GM21717 (cell line): Measurements from ENCODE around the gene PNO1.
"Not testable (repeated sequence)": the region's sequence is repeated elsewhere in the genome, so short reads cannot be mapped to it uniquely, and the experiment has no call there.

ENCODE experiments used
- ATAC-seq: cut with Tn5 transposase; IDR thresholded peaks from one replicate; pipeline ENCODE4 v1.9.1; 2021; ENCODE audit warnings: mild to moderate bottlenecking, moderate library complexity; ENCODE audit not compliant: unreplicated experiment

Gene PNO1

DNA sequence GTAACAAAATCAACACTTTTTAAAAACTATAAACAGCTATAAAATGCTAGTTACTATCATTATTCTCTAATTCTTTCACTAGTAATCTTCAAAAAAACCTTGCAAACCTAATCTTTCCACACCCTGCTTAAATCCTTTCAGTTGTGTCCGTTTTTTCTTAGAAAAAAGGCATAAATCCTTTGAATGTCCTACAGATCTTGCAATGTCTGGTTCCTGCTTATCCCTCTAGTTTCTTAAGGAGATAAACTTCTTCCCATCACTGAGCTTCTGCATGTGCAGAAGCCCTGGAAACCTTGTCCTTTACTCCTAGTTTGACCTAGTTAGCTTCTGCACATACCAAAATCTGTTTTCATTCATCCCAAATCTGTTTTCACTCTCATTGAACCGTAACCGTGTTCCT is 1.3 kb upstream of the PNO1 start:
- ATAC-seq: no peak

DNA sequence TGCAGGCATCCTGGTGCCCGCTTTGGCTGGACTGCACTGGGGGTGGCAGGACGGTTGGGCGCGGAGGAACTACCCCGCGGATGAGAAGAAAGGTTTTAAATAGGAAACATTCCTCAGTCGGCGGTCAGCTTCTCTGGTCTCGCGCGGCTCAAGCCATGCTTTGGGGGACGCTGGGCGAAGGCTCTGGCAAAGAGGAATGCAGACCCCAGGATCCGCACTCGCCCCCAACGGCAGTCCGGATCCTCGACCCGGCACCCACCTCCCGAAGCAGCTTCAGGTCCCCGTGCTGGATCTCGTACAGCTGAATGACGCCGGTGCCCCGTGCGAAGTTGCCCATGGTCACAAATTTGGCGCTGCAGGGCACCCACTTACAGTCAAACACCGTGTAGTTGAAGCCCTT is 686 bp upstream of the PNO1 start:
- ATAC-seq: peak; percentile 29

DNA sequence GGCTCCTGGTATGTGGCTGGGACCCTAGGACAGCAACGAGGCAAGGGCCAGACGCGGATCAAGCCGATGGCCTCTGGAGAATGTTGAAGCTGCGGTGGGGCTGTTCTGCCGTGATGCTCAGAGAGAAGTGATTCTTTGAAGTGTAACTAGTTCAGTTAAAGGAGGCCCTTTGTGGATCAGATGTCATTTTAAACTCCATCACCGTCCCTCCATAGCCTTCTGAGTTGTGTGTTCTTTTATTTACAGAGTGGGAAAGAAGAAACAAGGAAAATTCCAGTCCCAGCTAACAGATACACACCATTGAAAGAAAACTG is 403 bp downstream of the PNO1 start:
- peak; percentile 8 for ATAC-seq

DNA sequence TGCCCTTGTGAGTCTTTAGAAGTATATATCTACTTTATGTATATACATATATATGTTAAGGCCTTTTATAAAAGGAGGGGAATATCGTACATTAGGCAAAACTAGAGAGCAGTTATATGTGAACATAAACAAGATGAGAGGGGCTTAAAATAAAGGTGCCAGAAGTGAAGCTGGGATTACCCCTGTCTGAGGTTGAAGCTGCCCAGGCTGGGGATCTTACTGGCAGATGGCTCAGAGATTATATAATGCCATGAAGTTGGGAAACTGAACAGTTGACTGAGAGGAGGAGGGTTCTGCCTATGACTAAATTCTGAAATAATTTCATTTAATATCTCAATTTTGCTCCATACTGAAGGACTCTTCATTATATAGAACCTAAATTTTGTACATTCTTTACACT is 6.0 kb downstream of the PNO1 start:
- ATAC-seq: no peak

- ATAC-seq: no peak
Observed at GRCh38 chr2:68167186-68167585, 9.5 kb downstream of the PNO1 start.

DNA sequence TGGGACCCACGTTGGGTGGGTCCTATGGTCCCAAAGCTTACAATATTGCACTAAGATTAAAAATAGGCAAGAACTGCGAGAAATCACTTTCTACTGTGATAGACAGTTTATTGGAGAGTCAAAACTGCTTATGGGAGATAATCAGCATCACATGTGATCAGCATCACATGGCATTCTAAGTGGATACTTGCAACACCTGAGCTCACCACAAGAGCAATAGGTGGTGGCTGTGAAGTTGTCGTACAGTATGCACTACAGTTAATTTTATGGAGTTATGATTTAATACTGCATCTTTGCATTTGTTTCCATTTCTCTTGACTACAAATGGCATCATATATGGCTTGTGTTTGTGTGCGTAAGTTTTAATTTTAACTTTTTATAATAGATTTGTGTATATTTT is 11.6 kb downstream of the PNO1 start:
- ATAC-seq: no peak

- no peak for ATAC-seq
Observed at GRCh38 chr2:68171146-68171545, 13.5 kb downstream of the PNO1 start.

GRCh38 chr2:68171684-68172083 is 14.0 kb downstream of the PNO1 start:
- ATAC-seq: no peak

- no peak for ATAC-seq
Observed at GRCh38 chr2:68172521-68172920, 14.8 kb downstream of the PNO1 start.

DNA sequence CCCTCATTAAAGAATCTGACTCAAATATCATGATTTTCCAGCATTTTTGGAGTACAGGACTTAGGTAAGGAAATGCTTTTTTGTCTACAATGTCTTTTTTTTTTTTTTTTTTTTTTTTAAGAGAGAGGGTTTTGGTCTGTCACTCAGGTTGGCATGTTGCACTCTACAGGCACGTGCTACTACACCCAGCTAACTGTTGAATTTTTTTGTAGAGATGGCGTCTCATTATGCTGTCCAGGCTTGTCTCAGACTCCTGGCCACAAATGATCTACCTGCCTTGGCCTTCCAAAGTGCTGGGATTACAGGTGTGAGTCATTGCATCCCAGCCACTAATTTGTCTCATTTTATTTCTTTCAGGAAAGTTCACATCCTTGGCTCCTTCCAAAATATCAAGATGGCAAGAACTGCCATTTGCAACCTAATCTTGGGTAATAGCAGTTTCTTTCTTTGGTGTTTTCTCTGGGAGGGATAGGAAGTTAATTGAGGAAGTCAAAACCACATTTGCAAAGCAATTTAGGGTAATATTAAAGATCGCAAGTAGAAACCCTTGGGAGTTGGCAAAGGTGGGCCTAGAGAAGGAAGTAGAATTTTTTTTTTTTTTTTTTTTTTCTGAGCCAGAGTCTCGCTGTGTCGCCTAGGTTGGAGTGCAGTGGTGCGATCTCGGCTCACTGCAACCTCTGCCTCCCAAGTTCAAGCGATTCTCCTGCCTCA is 15.5 kb downstream of the PNO1 start:
- no peak for ATAC-seq

GRCh38 chr2:68175210-68175609 is 17.5 kb downstream of the PNO1 start:
- not testable (repeated sequence) for ATAC-seq

- no peak for ATAC-seq
Observed at GRCh38 chr2:68176657-68177056, 19.0 kb downstream of the PNO1 start.

- no peak for ATAC-seq
Observed at GRCh38 chr2:68177541-68177940, 19.9 kb downstream of the PNO1 start.

- ATAC-seq: no peak
Observed at GRCh38 chr2:68178432-68178831, 20.7 kb downstream of the PNO1 start.

- ATAC-seq: no peak
Observed at GRCh38 chr2:68178954-68179627, 21.4 kb downstream of the PNO1 start.

DNA sequence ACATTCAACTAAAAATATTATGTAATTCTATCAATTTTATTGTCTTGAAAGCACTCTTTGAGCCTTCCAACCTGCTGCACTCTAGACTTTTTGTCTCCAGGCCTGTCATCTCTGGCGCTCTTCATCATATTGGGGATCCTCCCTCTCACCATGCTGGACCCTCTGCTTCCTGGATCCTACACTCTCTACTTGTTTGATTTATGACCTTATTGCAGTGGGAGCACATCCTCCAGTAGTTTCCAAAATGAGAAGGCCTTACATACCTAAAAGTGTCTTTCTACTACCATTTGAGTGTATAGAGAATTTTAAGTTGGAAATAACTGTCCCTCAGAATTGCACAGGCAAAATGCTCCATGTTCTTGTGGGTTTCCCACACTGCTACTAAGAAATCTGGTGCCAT is 25.2 kb downstream of the PNO1 start:
- no peak for ATAC-seq

DNA sequence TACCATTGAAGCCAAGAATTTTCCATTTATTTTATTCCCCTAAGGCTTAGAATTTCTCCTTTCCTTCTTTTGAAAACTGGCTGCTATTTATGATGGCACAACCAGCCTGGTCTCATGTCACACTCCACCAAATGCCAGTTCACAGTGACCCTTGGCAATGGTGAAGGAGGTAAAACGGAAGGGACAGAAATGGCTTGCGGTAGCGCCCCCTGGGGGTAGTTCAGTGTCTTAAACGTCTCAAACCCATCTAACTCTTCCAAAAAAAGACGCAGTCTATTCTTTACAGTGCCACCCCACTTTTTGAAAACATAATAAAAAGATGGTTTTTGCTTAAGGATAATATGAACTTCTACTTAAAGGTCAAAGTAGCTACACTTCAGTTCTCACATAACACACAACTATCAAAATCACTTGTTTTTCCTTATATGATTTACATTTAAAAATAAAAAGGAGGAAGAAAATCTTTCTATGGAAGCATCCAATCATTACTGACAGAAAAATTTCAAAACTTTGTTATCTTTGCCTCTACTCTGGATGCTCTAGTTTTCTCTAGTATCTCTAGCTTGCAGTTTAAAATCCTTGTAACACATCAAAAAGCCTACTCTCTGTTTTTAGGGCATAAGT is 28.0 kb downstream of the PNO1 start:
- no peak for ATAC-seq

DNA sequence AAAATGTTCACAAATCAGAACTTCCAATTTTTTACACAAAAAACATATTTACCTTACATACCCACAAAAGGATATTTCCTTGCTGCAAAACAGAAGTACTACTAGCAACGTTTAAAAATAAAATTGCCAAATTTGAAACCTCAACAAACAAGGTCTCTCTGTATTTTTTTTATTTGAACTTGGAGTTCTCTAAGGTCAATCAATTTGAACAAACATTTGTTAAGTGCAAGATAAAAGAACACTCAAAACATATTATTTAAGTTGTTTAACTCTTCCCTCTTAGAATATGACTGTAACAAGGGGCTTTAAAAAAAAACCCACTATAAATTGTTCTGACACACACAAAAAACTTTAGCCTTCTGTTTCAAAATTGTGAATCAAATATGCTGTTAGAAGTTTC is 29.6 kb downstream of the PNO1 start:
- no peak for ATAC-seq

DNA sequence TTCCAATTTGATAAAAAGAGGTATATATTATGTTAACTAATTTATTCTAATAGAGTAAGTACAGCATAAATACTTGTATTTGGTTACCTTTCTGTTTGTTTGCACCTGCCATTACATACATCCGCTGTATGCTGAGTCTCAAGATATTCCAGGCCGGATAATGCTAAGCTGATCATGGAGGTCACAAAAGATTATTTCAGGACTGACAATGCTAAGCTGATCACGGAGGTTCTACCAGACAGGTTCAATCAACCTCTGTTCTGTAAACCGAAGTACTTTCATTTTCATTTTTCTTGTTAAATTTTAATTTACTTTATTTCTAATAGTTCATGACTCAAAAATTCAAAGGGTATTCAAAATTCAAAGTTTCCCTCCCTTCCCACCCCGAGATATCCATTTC is 31.1 kb downstream of the PNO1 start:
- no peak for ATAC-seq

- ATAC-seq: no peak
Observed at GRCh38 chr2:68189991-68190784, 32.5 kb downstream of the PNO1 start.

DNA sequence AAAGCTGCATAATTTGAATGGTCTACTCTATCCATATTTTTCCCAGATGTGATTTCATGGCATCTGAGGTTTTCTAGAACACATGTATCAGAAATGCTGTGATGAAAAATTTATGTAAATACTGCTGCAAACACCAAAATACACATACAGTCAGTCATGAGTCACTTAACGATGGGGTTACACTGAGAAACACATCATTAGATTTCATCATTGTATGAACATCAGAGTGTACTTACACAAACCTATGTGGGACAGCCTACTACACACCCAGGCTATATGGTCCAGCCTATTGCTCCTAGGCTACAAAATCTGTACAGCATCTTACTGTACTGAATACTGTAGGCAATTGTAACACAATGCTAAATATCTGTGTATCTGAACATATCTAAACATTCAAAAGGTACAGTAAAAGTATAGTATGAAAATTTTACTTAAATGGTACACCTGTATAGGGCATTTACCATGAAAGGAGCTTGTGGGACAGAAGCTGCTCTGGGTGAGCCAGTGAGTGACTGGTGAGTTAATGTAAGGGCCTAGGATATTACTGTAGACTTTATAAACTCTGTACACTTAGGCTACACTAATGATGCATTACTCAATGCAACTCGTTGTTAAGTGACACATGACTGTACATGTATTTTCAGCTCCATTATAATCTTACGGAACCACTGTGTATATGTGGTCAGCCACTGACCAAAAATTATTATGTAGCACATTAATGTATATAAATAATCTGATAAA is 33.5 kb downstream of the PNO1 start:
- ATAC-seq: no peak
